Panc1 (cell line): ENCODE data around the gene DCAF11. TPM values are rescaled to one million over a fixed set of nuclear protein-coding genes. Genes with fewer than 3 reads are reported as not detected.
A peak's percentile ranks its signal among the peaks of the same experiment; 100 is the strongest.

Experiments
- ATAC-seq: fragments of 200-7000 bp; cut with Tn5 transposase; 2 replicates; pipeline ENCODE4 v1.9.1; 2020; ENCODE audit warnings: mild to moderate bottlenecking, moderate library complexity
- BruUV-seq: library from RNA; stranded (reverse); fragments of 400-500 nt; replicated peaks from 2 replicates; lab custom pipeline; 2021; lab: Mats Ljungman, UMichigan
- CTCF ChIA-PET: fragments of 300-600 bp; sonication (Branson Sonifier 250); formaldehyde crosslinking; loops from one replicate; lab custom pipeline; 2022; ENCODE audit warnings: antibody characterized with exemption; lab: Charles Lee
- POLR2A ChIA-PET: fragments of 300-600 bp; sonication (Branson Sonifier 250); formaldehyde crosslinking; loops from one replicate; lab custom pipeline; 2022; ENCODE audit warnings: antibody characterized with exemption; lab: Charles Lee
- DNase-seq: peaks from one replicate; pipeline ENCODE4 v3.0.0-alpha.2; 2010; ENCODE audit warnings: low read depth, low spot score
- H3K27ac ChIP-seq: 2 replicates; pipeline ENCODE4 v1.5.1; 2011; ENCODE audit warnings: mild to moderate bottlenecking, low read length, inconsistent platforms
- H3K27me3 ChIP-seq: fragments of 200-500 bp; sonication (Bioruptor generic); 2 replicates; pipeline ENCODE4 v1.6.0; 2014; ENCODE audit warnings: low read length, inconsistent platforms; ENCODE audit not compliant: control insufficient read depth, insufficient read depth
- H3K36me3 ChIP-seq: fragments of 200-500 bp; sonication (Bioruptor generic); 2 replicates; pipeline ENCODE4 v1.5.1; 2014; ENCODE audit warnings: inconsistent platforms, mild to moderate bottlenecking, low read length, moderate library complexity; ENCODE audit not compliant: control insufficient read depth, insufficient read depth
- H3K4me1 ChIP-seq: 2 replicates; pipeline ENCODE4 v1.5.1; 2011; ENCODE audit warnings: inconsistent platforms, mild to moderate bottlenecking, low read length, moderate library complexity; ENCODE audit not compliant: control insufficient read depth, insufficient read depth
- H3K4me3 ChIP-seq, 2 experiments: 2 replicates each; pipeline ENCODE4 v1.5.1; 2011 to 2012; ENCODE audit warnings: low read depth in 2 of 2, low read length in 2 of 2, mild to moderate bottlenecking in 2 of 2, inconsistent platforms in 1 of 2, moderate library complexity in 1 of 2
- H3K9me3 ChIP-seq: fragments of 200-500 bp; sonication (Bioruptor generic); 2 replicates; pipeline ENCODE4 v1.5.1; 2014; ENCODE audit warnings: low read depth, mild to moderate bottlenecking, inconsistent platforms, low read length, moderate library complexity; ENCODE audit not compliant: control insufficient read depth, insufficient read depth
- POLR2AphosphoS5 ChIP-seq: IDR thresholded peaks from 2 replicates; pipeline ENCODE4 v1.6.1; 2012; ENCODE audit warnings: mild to moderate bottlenecking, low read depth, low read length, moderate library complexity
- REST ChIP-seq, 2 experiments: IDR thresholded peaks; 2 replicates each; pipeline ENCODE4 v1.6.1; 2011 to 2012; ENCODE audit warnings: low read depth in 2 of 2, control low read depth in 1 of 2, low read length in 1 of 2, mild to moderate bottlenecking in 1 of 2, moderate library complexity in 1 of 2; ENCODE audit not compliant: insufficient read depth in 1 of 2
- SIN3A ChIP-seq: IDR thresholded peaks from 2 replicates; pipeline ENCODE4 v1.6.1; 2012; ENCODE audit warnings: low read depth, mild to moderate bottlenecking, low read length, moderate library complexity, borderline replicate concordance; ENCODE audit not compliant: insufficient read depth
- TCF7L2 ChIP-seq: IDR thresholded peaks from 2 replicates; pipeline ENCODE4 v1.6.1; 2011; ENCODE audit warnings: mild to moderate bottlenecking, low read depth, low read length, inconsistent platforms
- in situ Hi-C: cut with HindIII; loops from 2 replicates; pipeline ENCODE4 v1.10.0; 2016; ENCODE audit warnings: low sequenced_read_pairs, low pct_unique_long_range_greater_than_20kb
- intact Hi-C: fragments of 100-400 bp; cut with micrococcal nuclease; formaldehyde crosslinking; loops from one replicate; pipeline ENCODE4 v1.10.0; 2022; ENCODE audit not compliant: unreplicated experiment
- total RNA-seq: library from RNA; stranded (reverse); gene quantifications from one replicate; pipeline ENCODE4 v1.2.1, GENCODE V29; 2021; ENCODE audit not compliant: unreplicated experiment
- TF ChIP-seq, protein P1 (sequence below): fragments of 450-650 bp; IDR thresholded peaks from 2 replicates; pipeline ENCODE4 v1.5.1; 2017; ENCODE audit warnings: mild to moderate bottlenecking

Gene DCAF11
- total RNA-seq, 1 experiment from 2014 or later: 37.4 TPM

DNA sequence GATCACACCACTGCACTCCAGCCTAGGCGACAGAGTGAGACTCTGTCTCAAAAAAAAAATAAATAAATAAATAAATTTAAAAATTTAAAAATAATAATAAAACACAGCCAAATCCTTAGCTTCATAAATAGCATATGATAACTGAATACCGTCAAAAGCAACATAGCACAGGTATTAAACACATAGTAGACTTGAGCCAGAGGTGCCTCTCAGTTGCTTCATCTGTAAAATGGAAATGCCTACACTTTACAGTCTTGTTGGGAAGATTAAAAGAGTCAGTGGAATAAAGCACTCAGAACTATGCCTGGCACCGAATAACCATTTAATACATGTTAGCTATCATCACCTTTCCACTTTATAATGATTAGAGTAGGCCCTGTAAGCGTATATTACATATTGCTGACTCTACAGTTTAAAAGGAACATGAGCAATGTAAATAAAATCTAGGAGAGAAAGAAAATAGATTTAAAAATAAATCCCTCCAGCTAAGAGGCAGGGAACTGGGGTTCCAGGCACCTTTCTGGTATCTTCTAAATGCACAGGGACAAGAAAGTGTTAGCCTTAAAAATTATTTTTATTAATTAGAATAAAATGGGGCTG is 7.8 kb upstream of the DCAF11 start:
- BruUV-seq: no TSS peak
- no peaks in the 10 kb centered on the region for H3K27me3 ChIP-seq
- ChIA-PET CTCF (interaction anchor here (2.5 kb wide), 1 partner anchor 49 kb away, joined by 37 read pairs; no protein-coding TSS in a partner anchor), POLR2A (no interaction called here)
- no peaks in the 10 kb centered on the region for H3K36me3 ChIP-seq
- no peak for ATAC-seq
- no peak overlapping the region for H3K4me3 ChIP-seq
- TF ChIP-seq SIN3A (no peak), REST (IDR thresholded peaks at IDR 0.05; ENCODE audit: insufficient read depth in 1 of 2, low read depth in 2 of 2, low read length in 1 of 2) (no peak), POLR2AphosphoS5 (no peak), TCF7L2 (no peak)
- TF ChIP-seq, protein P1, sequence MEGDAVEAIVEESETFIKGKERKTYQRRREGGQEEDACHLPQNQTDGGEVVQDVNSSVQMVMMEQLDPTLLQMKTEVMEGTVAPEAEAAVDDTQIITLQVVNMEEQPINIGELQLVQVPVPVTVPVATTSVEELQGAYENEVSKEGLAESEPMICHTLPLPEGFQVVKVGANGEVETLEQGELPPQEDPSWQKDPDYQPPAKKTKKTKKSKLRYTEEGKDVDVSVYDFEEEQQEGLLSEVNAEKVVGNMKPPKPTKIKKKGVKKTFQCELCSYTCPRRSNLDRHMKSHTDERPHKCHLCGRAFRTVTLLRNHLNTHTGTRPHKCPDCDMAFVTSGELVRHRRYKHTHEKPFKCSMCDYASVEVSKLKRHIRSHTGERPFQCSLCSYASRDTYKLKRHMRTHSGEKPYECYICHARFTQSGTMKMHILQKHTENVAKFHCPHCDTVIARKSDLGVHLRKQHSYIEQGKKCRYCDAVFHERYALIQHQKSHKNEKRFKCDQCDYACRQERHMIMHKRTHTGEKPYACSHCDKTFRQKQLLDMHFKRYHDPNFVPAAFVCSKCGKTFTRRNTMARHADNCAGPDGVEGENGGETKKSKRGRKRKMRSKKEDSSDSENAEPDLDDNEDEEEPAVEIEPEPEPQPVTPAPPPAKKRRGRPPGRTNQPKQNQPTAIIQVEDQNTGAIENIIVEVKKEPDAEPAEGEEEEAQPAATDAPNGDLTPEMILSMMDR: no peak
- no peaks in the 10 kb centered on the region for H3K9me3 ChIP-seq
- H3K4me1 ChIP-seq: no peaks in the 10 kb centered on the region
- DNase-seq: no peak
- H3K27ac ChIP-seq: no peak overlapping the region
- intact Hi-C loops (no loop called here), in situ Hi-C loops (no loop called here)

GRCh38 chr14:24108336-24108874 is 6.2 kb upstream of the DCAF11 start:
- in situ Hi-C loops (no loop called here), intact Hi-C loops (loop anchor here (2.0 kb wide), 1 partner anchor 50 kb away; no protein-coding TSS in a partner anchor)
- Histone ChIP-seq H3K27ac (no peak overlapping the region), H3K27me3 (no peaks in the 10 kb centered on the region), H3K36me3 (no peaks in the 10 kb centered on the region; the same call in 1 of the 2 replicates), H3K4me3 (no peak overlapping the region), H3K4me1 (no peaks in the 10 kb centered on the region), H3K9me3 (no peaks in the 10 kb centered on the region)
- TF ChIP-seq, protein P1: no peak
- TF ChIP-seq SIN3A (no peak), TCF7L2 (no peak)
- POLR2A ChIA-PET: no interaction called here
- DNase-seq: no peak
- peak; percentile 33; the same call in 1 of the 2 replicates for ATAC-seq
- CTCF ChIA-PET: interaction anchor here (0.7 to 2.5 kb wide), 7 partner anchors 11 to 57 kb away, joined by 3 to 37 read pairs (median 5); partner anchors contain the start of genes CARMIL3, PCK2 and PSME2
- no TSS peak for BruUV-seq
